ACC112 (cell line): ENCODE data around the gene C2CD3.
"Not testable (repeated sequence)": the region's sequence is repeated elsewhere in the genome, so short reads cannot be mapped to it uniquely, and the experiment has no call there.

Experiments used
- H2AFZ ChIP-seq: fragments of 200-600 bp; sonication (generic); one replicate; pipeline ENCODE4 v1.6.0; 2017; ENCODE audit warnings: antibody characterized with exemption, low read length; ENCODE audit not compliant: unreplicated experiment
- H3K27ac ChIP-seq: fragments of 200-600 bp; sonication (generic); 2 replicates; pipeline ENCODE4 v1.5.1; 2014; ENCODE audit warnings: low read depth, mild to moderate bottlenecking, antibody characterized with exemption, low read length, moderate library complexity
- H3K27me3 ChIP-seq: fragments of 200-600 bp; sonication (generic); 2 replicates; pipeline ENCODE4 v1.6.1; 2014; ENCODE audit warnings: mild to moderate bottlenecking, antibody characterized with exemption, low read length, moderate library complexity, mixed read lengths; ENCODE audit not compliant: insufficient read depth
- H3K36me3 ChIP-seq: fragments of 200-600 bp; sonication (generic); 2 replicates; pipeline ENCODE4 v1.6.1; 2016; ENCODE audit warnings: mild to moderate bottlenecking, antibody characterized with exemption, low read length, moderate library complexity, mixed read lengths; ENCODE audit not compliant: insufficient read depth
- H3K4me1 ChIP-seq: fragments of 200-600 bp; sonication (generic); one replicate; pipeline ENCODE4 v1.6.1; 2016; ENCODE audit warnings: low read length, mixed read lengths; ENCODE audit not compliant: insufficient read depth, unreplicated experiment, control insufficient read depth
- H3K4me3 ChIP-seq: fragments of 200-600 bp; sonication (generic); 2 replicates; pipeline ENCODE4 v1.5.1; 2014; ENCODE audit warnings: mild to moderate bottlenecking, low read depth, low read length
- H3K79me2 ChIP-seq: fragments of 200-600 bp; sonication (generic); one replicate; pipeline ENCODE4 v1.6.0; 2016; ENCODE audit warnings: low read length; ENCODE audit not compliant: control insufficient read depth, unreplicated experiment, insufficient read depth

Gene C2CD3

GRCh38 chr11:74070723-74071492, 99.9 kb downstream of the C2CD3 start:
- no peak overlapping the region for H2AFZ ChIP-seq
- peaks cover 9% of the 10 kb centered on the region for H3K4me1 ChIP-seq
- no peak overlapping the region for H3K27ac ChIP-seq
- H3K79me2 ChIP-seq: no peaks in the 10 kb centered on the region
- H3K36me3 ChIP-seq: peaks cover 18% of the 10 kb centered on the region; the same call in 1 of the 2 replicates
- no peaks in the 10 kb centered on the region for H3K27me3 ChIP-seq
- no peak overlapping the region for H3K4me3 ChIP-seq

- Histone ChIP-seq H3K27me3 (no peaks in the 10 kb centered on the region), H3K79me2 (no peaks in the 10 kb centered on the region), H3K4me1 (peaks cover 9% of the 10 kb centered on the region), H3K36me3 (peaks cover 18% of the 10 kb centered on the region; the same call in 1 of the 2 replicates), H3K4me3 (no peak overlapping the region), H2AFZ (no peak overlapping the region), H3K27ac (no peak overlapping the region)
Observed at GRCh38 chr11:74069146-74070046, 101.4 kb downstream of the C2CD3 start.

GRCh38 chr11:74066663-74067062, 104.1 kb downstream of the C2CD3 start:
- H3K27ac ChIP-seq: 0 out of 2 replicates have a peak overlapping the region, but pooled peaks have one; percentile 15
- H2AFZ ChIP-seq: not testable (repeated sequence)

GRCh38 chr11:74065534-74065933, 105.3 kb downstream of the C2CD3 start:
- H2AFZ ChIP-seq, H3K27me3 ChIP-seq, H3K36me3 ChIP-seq, H3K79me2 ChIP-seq, H3K27ac ChIP-seq, H3K4me3 ChIP-seq, H3K4me1 ChIP-seq: not testable (repeated sequence)

More at GRCh38 chr11:74066663-74067062, 104.1 kb downstream of the C2CD3 start:
- not testable (repeated sequence) for H3K79me2 ChIP-seq, H3K4me1 ChIP-seq, H3K27me3 ChIP-seq, H3K4me3 ChIP-seq, H3K36me3 ChIP-seq

GRCh38 chr11:74063628-74064027, 107.2 kb downstream of the C2CD3 start:
- H3K4me1 ChIP-seq, H3K36me3 ChIP-seq, H2AFZ ChIP-seq, H3K27me3 ChIP-seq, H3K4me3 ChIP-seq, H3K79me2 ChIP-seq, H3K27ac ChIP-seq: not testable (repeated sequence)

- H3K36me3 ChIP-seq, H3K4me1 ChIP-seq, H3K27me3 ChIP-seq, H3K4me3 ChIP-seq, H3K27ac ChIP-seq, H2AFZ ChIP-seq, H3K79me2 ChIP-seq: not testable (repeated sequence)
Observed at GRCh38 chr11:74061599-74061998, 109.2 kb downstream of the C2CD3 start.

- Histone ChIP-seq H2AFZ (no peak overlapping the region), H3K36me3 (0 out of 2 replicates have a peak, but pooled peaks cover 5% of the 10 kb centered on the region), H3K4me1 (peaks cover 17% of the 10 kb centered on the region), H3K27me3 (no peaks in the 10 kb centered on the region), H3K4me3 (no peak overlapping the region), H3K79me2 (no peaks in the 10 kb centered on the region), H3K27ac (no peak overlapping the region)
Observed at GRCh38 chr11:74057249-74058151, 113.3 kb downstream of the C2CD3 start.

- peak overlapping the region; percentile 7 for H3K27ac ChIP-seq
- H3K36me3 ChIP-seq: 0 out of 2 replicates have a peak, but pooled peaks cover 6% of the 10 kb centered on the region
- peaks cover 17% of the 10 kb centered on the region for H3K4me1 ChIP-seq
- no peak overlapping the region for H2AFZ ChIP-seq
- H3K79me2 ChIP-seq: no peaks in the 10 kb centered on the region
- H3K4me3 ChIP-seq: no peak overlapping the region
- no peaks in the 10 kb centered on the region for H3K27me3 ChIP-seq
Observed at GRCh38 chr11:74055938-74056337, 114.9 kb downstream of the C2CD3 start.

GRCh38 chr11:74050465-74050864, 120.3 kb downstream of the C2CD3 start:
- Histone ChIP-seq H3K36me3 (0 out of 2 replicates have a peak, but pooled peaks cover 15% of the 10 kb centered on the region), H3K27ac (no peak overlapping the region), H3K27me3 (no peaks in the 10 kb centered on the region), H2AFZ (no peak overlapping the region), H3K4me3 (no peak overlapping the region), H3K79me2 (no peaks in the 10 kb centered on the region), H3K4me1 (peaks cover under 1% of the 10 kb centered on the region)

GRCh38 chr11:74048993-74049392, 121.8 kb downstream of the C2CD3 start:
- H3K79me2 ChIP-seq: no peaks in the 10 kb centered on the region
- no peak overlapping the region for H3K4me3 ChIP-seq
- H3K4me1 ChIP-seq: no peaks in the 10 kb centered on the region
- no peaks in the 10 kb centered on the region for H3K27me3 ChIP-seq
- no peak overlapping the region for H2AFZ ChIP-seq
- H3K36me3 ChIP-seq: 0 out of 2 replicates have a peak, but pooled peaks cover 15% of the 10 kb centered on the region
- H3K27ac ChIP-seq: no peak overlapping the region
